ENCODE results near the gene SGTA.

Gene SGTA

DNA sequence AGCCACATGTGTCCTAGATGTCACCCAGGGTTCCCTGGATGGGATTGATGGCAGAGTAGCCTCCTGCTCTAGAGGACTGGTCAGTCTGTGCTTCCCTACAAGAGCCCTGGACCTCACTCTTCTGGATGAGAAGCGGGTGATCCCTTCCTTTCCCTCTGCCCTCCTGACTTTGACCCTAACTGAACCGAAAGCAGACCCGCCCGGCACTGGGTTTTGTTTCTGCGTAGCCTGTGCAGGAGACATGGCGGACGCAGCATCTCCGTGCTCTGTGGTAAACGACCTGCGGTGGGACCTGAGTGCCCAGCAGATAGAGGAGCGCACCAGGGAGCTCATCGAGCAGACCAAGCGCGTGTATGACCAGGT lies 7.1 kb upstream of the SGTA start:
- Histone ChIP-seq H3K9me3 (ENCODE audit: low read length) (no peaks in the 10 kb centered on the region), H3K79me2 (ENCODE audit: insufficient read depth, low read length) (peaks cover 23% of the 10 kb centered on the region), H3K4me1 (ENCODE audit: insufficient read depth, low read length, severe bottlenecking) (peaks cover 30% of the 10 kb centered on the region), H3K9ac (ENCODE audit: low read length) (no peak overlapping the region), H3F3A (ENCODE audit: insufficient read depth, low read length) (no peaks in the 10 kb centered on the region), H3K27me3 (ENCODE audit: insufficient read depth, low read length) (no peaks in the 10 kb centered on the region), H3K4me3 (ENCODE audit: low read depth, low read length, poor library complexity, severe bottlenecking) (no peak overlapping the region), H3K36me3 (ENCODE audit: insufficient read depth, low read length) (peaks cover 69% of the 10 kb centered on the region), H4K20me1 (ENCODE audit: insufficient read depth, low read length) (no peaks in the 10 kb centered on the region), H3K27ac (ENCODE audit: low read depth, low read length, poor library complexity, severe bottlenecking) (no peak overlapping the region), H2AFZ (ENCODE audit: low read length) (no peak overlapping the region), H3K9me2 (ENCODE audit: low read depth, low read length) (no peaks in the 10 kb centered on the region), H3K4me2 (ENCODE audit: low read length) (no peak overlapping the region)
- TF ChIP-seq EZH2 (IDR thresholded peaks at IDR 0.05; ENCODE audit: borderline replicate concordance, low read length), result no peak
- TF ChIP-seq, protein P1, sequence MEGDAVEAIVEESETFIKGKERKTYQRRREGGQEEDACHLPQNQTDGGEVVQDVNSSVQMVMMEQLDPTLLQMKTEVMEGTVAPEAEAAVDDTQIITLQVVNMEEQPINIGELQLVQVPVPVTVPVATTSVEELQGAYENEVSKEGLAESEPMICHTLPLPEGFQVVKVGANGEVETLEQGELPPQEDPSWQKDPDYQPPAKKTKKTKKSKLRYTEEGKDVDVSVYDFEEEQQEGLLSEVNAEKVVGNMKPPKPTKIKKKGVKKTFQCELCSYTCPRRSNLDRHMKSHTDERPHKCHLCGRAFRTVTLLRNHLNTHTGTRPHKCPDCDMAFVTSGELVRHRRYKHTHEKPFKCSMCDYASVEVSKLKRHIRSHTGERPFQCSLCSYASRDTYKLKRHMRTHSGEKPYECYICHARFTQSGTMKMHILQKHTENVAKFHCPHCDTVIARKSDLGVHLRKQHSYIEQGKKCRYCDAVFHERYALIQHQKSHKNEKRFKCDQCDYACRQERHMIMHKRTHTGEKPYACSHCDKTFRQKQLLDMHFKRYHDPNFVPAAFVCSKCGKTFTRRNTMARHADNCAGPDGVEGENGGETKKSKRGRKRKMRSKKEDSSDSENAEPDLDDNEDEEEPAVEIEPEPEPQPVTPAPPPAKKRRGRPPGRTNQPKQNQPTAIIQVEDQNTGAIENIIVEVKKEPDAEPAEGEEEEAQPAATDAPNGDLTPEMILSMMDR (IDR thresholded peaks at IDR 0.05; ENCODE audit: low read length), result no peak

DNA sequence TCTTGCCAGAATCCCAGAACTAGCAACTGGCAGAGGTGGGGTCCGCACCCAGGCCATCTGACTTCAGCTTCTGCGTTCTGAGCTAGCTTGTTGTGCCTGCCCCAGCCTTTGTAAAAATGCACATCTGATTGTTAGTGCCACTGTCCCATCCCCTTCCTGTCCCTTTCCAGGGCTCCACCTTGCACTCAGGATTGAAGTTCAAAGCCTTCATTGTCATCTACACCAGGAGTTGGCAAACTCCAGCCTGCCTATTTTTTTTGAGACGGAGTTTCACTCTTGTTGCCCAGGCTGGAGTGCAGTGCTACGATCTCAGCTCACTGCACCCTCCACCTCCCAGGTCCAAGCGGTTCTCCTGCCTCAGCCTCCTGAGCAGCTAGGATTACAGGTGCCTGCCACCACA lies 5.2 kb upstream of the SGTA start:
- TF ChIP-seq, protein P1 (IDR thresholded peaks at IDR 0.05; ENCODE audit: low read length), result no peak
- TF ChIP-seq EZH2 (IDR thresholded peaks at IDR 0.05; ENCODE audit: borderline replicate concordance, low read length), result no peak
- H3K27ac ChIP-seq (ENCODE audit: low read depth, low read length, poor library complexity, severe bottlenecking), result no peak overlapping the region
- peaks cover 23% of the 10 kb centered on the region for H3K79me2 ChIP-seq (ENCODE audit: insufficient read depth, low read length)

DNA sequence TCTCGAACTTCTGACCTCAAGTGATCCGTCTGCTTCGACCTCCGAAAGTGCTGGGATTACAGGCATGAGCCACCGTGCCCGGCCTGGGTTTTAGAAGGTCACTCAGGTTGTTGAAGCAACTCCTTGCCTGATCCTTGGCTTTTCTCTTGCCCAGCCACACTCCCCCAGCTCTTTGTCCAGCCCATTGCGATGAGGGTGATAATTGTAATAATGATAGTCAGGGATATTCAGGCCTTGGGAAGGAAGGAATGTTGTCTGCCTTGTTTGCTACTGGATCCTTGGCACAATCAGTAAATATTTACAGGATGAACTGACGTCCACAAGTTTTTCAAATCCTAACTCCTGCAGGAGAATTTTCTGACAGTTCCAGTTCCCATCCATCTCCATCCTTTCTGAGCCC lies 4.0 kb upstream of the SGTA start:
- H3K9me3 ChIP-seq (ENCODE audit: low read length), result no peaks in the 10 kb centered on the region
- H2AFZ ChIP-seq (ENCODE audit: low read length), result no peak overlapping the region
- H4K20me1 ChIP-seq (ENCODE audit: insufficient read depth, low read length), result no peaks in the 10 kb centered on the region
- H3K4me1 ChIP-seq (ENCODE audit: insufficient read depth, low read length, severe bottlenecking), result peaks cover 45% of the 10 kb centered on the region
- no peaks in the 10 kb centered on the region for H3K27me3 ChIP-seq (ENCODE audit: insufficient read depth, low read length)
- TF ChIP-seq, protein P1 (IDR thresholded peaks at IDR 0.05; ENCODE audit: low read length), result no peak
- no peak for TF ChIP-seq EZH2 (IDR thresholded peaks at IDR 0.05; ENCODE audit: borderline replicate concordance, low read length)
- H3K36me3 ChIP-seq (ENCODE audit: insufficient read depth, low read length), result peaks cover 43% of the 10 kb centered on the region
- peak overlapping the region; percentile 100 for H3K4me3 ChIP-seq (ENCODE audit: low read depth, low read length, poor library complexity, severe bottlenecking)
- H3F3A ChIP-seq (ENCODE audit: insufficient read depth, low read length), result no peaks in the 10 kb centered on the region
- no peaks in the 10 kb centered on the region for H3K9me2 ChIP-seq (ENCODE audit: low read depth, low read length)
- peaks cover 32% of the 10 kb centered on the region for H3K79me2 ChIP-seq (ENCODE audit: insufficient read depth, low read length)
- H3K4me2 ChIP-seq (ENCODE audit: low read length), result peak overlapping the region; percentile 90
- no peak overlapping the region for H3K27ac ChIP-seq (ENCODE audit: low read depth, low read length, poor library complexity, severe bottlenecking)
- H3K9ac ChIP-seq (ENCODE audit: low read length), result peak overlapping the region; percentile 11; the same call in 1 of the 2 replicates

More for the DNA sequence above, 5.2 kb upstream of the SGTA start:
- Histone ChIP-seq H3K36me3 (ENCODE audit: insufficient read depth, low read length) (peaks cover 51% of the 10 kb centered on the region), H3K4me1 (ENCODE audit: insufficient read depth, low read length, severe bottlenecking) (peaks cover 43% of the 10 kb centered on the region), H3K9me3 (ENCODE audit: low read length) (no peaks in the 10 kb centered on the region), H3F3A (ENCODE audit: insufficient read depth, low read length) (no peaks in the 10 kb centered on the region), H3K27me3 (ENCODE audit: insufficient read depth, low read length) (no peaks in the 10 kb centered on the region), H4K20me1 (ENCODE audit: insufficient read depth, low read length) (no peaks in the 10 kb centered on the region), H3K9ac (ENCODE audit: low read length) (no peak overlapping the region; the same call in 1 of the 2 replicates), H3K4me2 (ENCODE audit: low read length) (no peak overlapping the region), H3K4me3 (ENCODE audit: low read depth, low read length, poor library complexity, severe bottlenecking) (no peak overlapping the region), H3K9me2 (ENCODE audit: low read depth, low read length) (no peaks in the 10 kb centered on the region), H2AFZ (ENCODE audit: low read length) (no peak overlapping the region)

Data from OCI-LY1 (cell line).